H1 (cell line): Measurements from ENCODE around the gene MRGPRE. TPM values are rescaled to one million over a fixed set of nuclear protein-coding genes. Genes with fewer than 3 reads are reported as not detected.
A peak's percentile ranks its signal among the peaks of the same experiment; 100 is the strongest.

Experiments
- CTCF ChIA-PET: fragments of 300-600 bp; sonication (Branson Sonifier 250); formaldehyde crosslinking; loops from one replicate; lab custom pipeline; 2021; ENCODE audit not compliant: partially characterized antibody; lab: Charles Lee
- POLR2A ChIA-PET: fragments of 300-600 bp; sonication (Branson Sonifier 250); formaldehyde crosslinking; loops from one replicate; lab custom pipeline; 2021; ENCODE audit warnings: inconsistent platforms; ENCODE audit not compliant: partially characterized antibody; lab: Charles Lee
- DNase-seq, 2 experiments: peaks; one replicate each; pipeline versions ENCODE4 v3.0.0 to v3.0.0-alpha.2; 2010 to 2022; ENCODE audit warnings: low spot score in 2 of 2, low read depth in 1 of 2, mixed read lengths in 1 of 2
- FAIRE-seq: peaks from 2 replicates; lab custom pipeline; 2011; peaks lifted over from hg19 to GRCh38; lab: Jason Lieb, UNC
- H2AFZ ChIP-seq: 2 replicates; pipeline ENCODE4 v1.8.1; 2012; ENCODE audit warnings: low read length, inconsistent platforms
- H2AK5ac ChIP-seq: 2 replicates; pipeline ENCODE4 v1.6.1; 2013; ENCODE audit warnings: low read depth, low read length
- H2BK120ac ChIP-seq: replicated peaks from 2 replicates; pipeline ENCODE3; 2013; ENCODE audit warnings: low read depth, low read length, inconsistent platforms
- H2BK12ac ChIP-seq: 2 replicates; pipeline ENCODE4 v1.6.1; 2013; ENCODE audit warnings: low read depth, low read length
- H2BK15ac ChIP-seq: 2 replicates; pipeline ENCODE4 v1.6.1; 2013; ENCODE audit warnings: low read length
- H2BK20ac ChIP-seq: 2 replicates; pipeline ENCODE4 v1.6.1; 2013; ENCODE audit warnings: low read length
- H2BK5ac ChIP-seq: 2 replicates; pipeline ENCODE4 v1.6.1; 2013; ENCODE audit warnings: low read depth, low read length
- H3K14ac ChIP-seq: 2 replicates; pipeline ENCODE4 v1.6.1; 2013; ENCODE audit warnings: inconsistent platforms; ENCODE audit not compliant: insufficient read length
- H3K18ac ChIP-seq: 2 replicates; pipeline ENCODE4 v1.6.1; 2013; ENCODE audit warnings: low read length; ENCODE audit errors: extremely low read depth
- H3K23ac ChIP-seq: 2 replicates; pipeline ENCODE4 v1.6.1; 2013; ENCODE audit warnings: inconsistent platforms; ENCODE audit not compliant: insufficient read length
- H3K23me2 ChIP-seq: 2 replicates; pipeline ENCODE4 v1.6.1; 2013; ENCODE audit warnings: low read depth, low read length
- H3K27ac ChIP-seq: 2 replicates; pipeline ENCODE4 v1.6.1; 2011; ENCODE audit warnings: low read depth, low read length, inconsistent platforms
- H3K27me3 ChIP-seq, 4 experiments: replicated peaks in 1 of 4; 1 replicate in 1 of 4; 2 replicates in 3 of 4; pipeline versions ENCODE4 v1.6.1 to v1.8.1; 2011 to 2013; ENCODE audit warnings: low read length in 3 of 4, mild to moderate bottlenecking in 3 of 4, inconsistent platforms in 2 of 4, mixed read lengths in 2 of 4, moderate library complexity in 1 of 4; ENCODE audit not compliant: control insufficient read depth in 3 of 4, insufficient read depth in 3 of 4; ENCODE audit errors: extremely low read depth in 1 of 4
- H3K36me3 ChIP-seq, 4 experiments: 2 replicates each; pipeline versions ENCODE4 v1.6.1 to v1.8.1; 2011 to 2013; ENCODE audit warnings: mild to moderate bottlenecking in 4 of 4, low read length in 3 of 4, moderate library complexity in 2 of 4, control low read depth in 1 of 4, inconsistent platforms in 1 of 4; ENCODE audit not compliant: insufficient read depth in 4 of 4, control insufficient read depth in 2 of 4
- H3K4ac ChIP-seq: replicated peaks from 2 replicates; pipeline ENCODE3; 2013; ENCODE audit warnings: low read length, low read depth, mixed read lengths, inconsistent platforms; ENCODE audit not compliant: insufficient read length
- H3K4me1 ChIP-seq, 4 experiments: replicated peaks in 1 of 4; 1 replicate in 1 of 4; 2 replicates in 3 of 4; pipeline versions ENCODE4 v1.6.1 to v1.8.1; 2011 to 2013; ENCODE audit warnings: low read length in 3 of 4, inconsistent platforms in 2 of 4, mixed read lengths in 1 of 4; ENCODE audit not compliant: insufficient read depth in 4 of 4, control insufficient read depth in 3 of 4
- H3K4me2 ChIP-seq, 2 experiments: 2 replicates each; pipeline versions ENCODE4 v1.6.1 to v1.8.1; 2011 to 2013; ENCODE audit warnings: low read depth in 2 of 2, low read length in 2 of 2, control low read depth in 1 of 2, inconsistent platforms in 1 of 2, mild to moderate bottlenecking in 1 of 2; ENCODE audit not compliant: insufficient read depth in 1 of 2
- H3K4me3 ChIP-seq, 4 experiments: fragments of 200-600, 300-600 bp in 1 of 4; sonication (generic), shearing (Covaris generic), sonication (Bioruptor Twin) in 1 of 4; 2 replicates each; pipeline versions ENCODE4 v1.5.1 to v1.8.1; 2011 to 2016; ENCODE audit warnings: low read length in 4 of 4, low read depth in 3 of 4, control low read depth in 2 of 4, inconsistent platforms in 2 of 4, mild to moderate bottlenecking in 2 of 4, mixed read lengths in 1 of 4, moderate library complexity in 1 of 4; ENCODE audit not compliant: insufficient read depth in 2 of 4; ENCODE audit errors: extremely low read depth in 1 of 4
- H3K56ac ChIP-seq: replicated peaks from 2 replicates; pipeline ENCODE3; 2013; ENCODE audit warnings: low read depth, mild to moderate bottlenecking, mixed read lengths, low read length, inconsistent platforms; ENCODE audit not compliant: insufficient read length
- H3K79me1 ChIP-seq: 2 replicates; pipeline ENCODE4 v1.6.1; 2013; ENCODE audit warnings: low read depth, low read length, control low read depth
- H3K79me2 ChIP-seq, 2 experiments: 2 replicates each; pipeline versions ENCODE4 v1.6.1 to v1.8.1; 2012 to 2013; ENCODE audit warnings: low read length in 2 of 2, mild to moderate bottlenecking in 2 of 2, inconsistent platforms in 1 of 2; ENCODE audit not compliant: insufficient read depth in 2 of 2, control insufficient read depth in 1 of 2
- H3K9ac ChIP-seq, 4 experiments: replicated peaks in 1 of 4; 1 replicate in 1 of 4; 2 replicates in 3 of 4; pipeline versions ENCODE4 v1.6.1 to v1.8.1; 2011 to 2013; ENCODE audit warnings: low read depth in 3 of 4, low read length in 3 of 4, control low read depth in 2 of 4, mild to moderate bottlenecking in 2 of 4, moderate library complexity in 2 of 4, inconsistent platforms in 1 of 4; ENCODE audit errors: extremely low read depth in 1 of 4
- H3K9me3 ChIP-seq, 2 experiments: 2 replicates each; pipeline versions ENCODE4 v1.6.1 to v1.8.1; 2012 to 2013; ENCODE audit warnings: mild to moderate bottlenecking in 2 of 2, moderate library complexity in 2 of 2, control low read depth in 1 of 2, inconsistent platforms in 1 of 2, low read depth in 1 of 2, low read length in 1 of 2, mixed read lengths in 1 of 2; ENCODE audit not compliant: insufficient read depth in 2 of 2
- H4K20me1 ChIP-seq, 2 experiments: replicated peaks in 1 of 2; 2 replicates each; pipeline versions ENCODE3 to v1.8.1; 2011 to 2013; ENCODE audit warnings: inconsistent platforms in 2 of 2, low read length in 2 of 2, mild to moderate bottlenecking in 1 of 2; ENCODE audit not compliant: insufficient read depth in 2 of 2, control insufficient read depth in 1 of 2
- H4K5ac ChIP-seq: 2 replicates; pipeline ENCODE4 v1.6.1; 2013; ENCODE audit warnings: low read length, low read depth, mixed read lengths, inconsistent platforms; ENCODE audit not compliant: insufficient read length
- H4K8ac ChIP-seq: 2 replicates; pipeline ENCODE4 v1.8.0; 2013; ENCODE audit warnings: mild to moderate bottlenecking, moderate library complexity, low read length, inconsistent platforms; ENCODE audit not compliant: insufficient read depth; ENCODE audit errors: extremely low read depth
- H4K91ac ChIP-seq: replicated peaks from 2 replicates; pipeline ENCODE3; 2013; ENCODE audit warnings: low read length, mixed read lengths, inconsistent platforms; ENCODE audit not compliant: insufficient read length
- CEBPB ChIP-seq: IDR thresholded peaks from 2 replicates; pipeline ENCODE4 v1.6.1; 2012; ENCODE audit warnings: low read depth, low read length
- MAFK ChIP-seq: IDR thresholded peaks from 2 replicates; pipeline ENCODE4 v1.6.1; 2012; ENCODE audit warnings: low read depth, mild to moderate bottlenecking, improper control_type of control experiment, low read length
- RXRA ChIP-seq: IDR thresholded peaks from 2 replicates; pipeline ENCODE4 v1.6.1; 2011; ENCODE audit warnings: low read depth, mild to moderate bottlenecking, low read length, moderate library complexity; ENCODE audit not compliant: insufficient read depth
- SP2 ChIP-seq: IDR thresholded peaks from 2 replicates; pipeline ENCODE4 v1.6.1; 2012; ENCODE audit warnings: mild to moderate bottlenecking, low read length, inconsistent platforms
- TCF12 ChIP-seq: IDR thresholded peaks from 2 replicates; pipeline ENCODE4 v1.6.1; 2011; ENCODE audit warnings: low read depth, mild to moderate bottlenecking, low read length
- WGBS, 2 experiments: shearing (Covaris generic) in 1 of 2; methylation state at CpG; one replicate each; pipeline versions ENCODE4 v1.1.6 to v1.1.7; 2013 to 2015; ENCODE audit warnings: low lambda C conversion rate in 2 of 2, mixed read lengths in 2 of 2, inconsistent platforms in 1 of 2, low coverage in 1 of 2, missing lambda C conversion rate in 1 of 2; ENCODE audit not compliant: insufficient replicate concordance in 2 of 2, insufficient coverage in 1 of 2, insufficient read length in 1 of 2; ENCODE audit errors: extremely low coverage in 1 of 2, missing lambda C conversion rate in 1 of 2; 5-methylcytosine and 5-hydroxymethylcytosine counted together
- polyA plus RNA-seq, 7 experiments: library from polyadenylated mRNA; depleted of rRNA in 3 of 7; stranded (reverse) in 5 of 7; unstranded in 2 of 7; fragments of >200 nt in 5 of 7; fragments of 200-250 nt in 2 of 7; gene quantifications; 1 replicate in 5 of 7; 2 replicates in 1 of 7; 4 replicates in 1 of 7; pipeline versions ENCODE4 v1.2.1 to v1.2.3, GENCODE V29; 2011 to 2013; ENCODE audit warnings: missing spikeins in 2 of 7, mixed read lengths in 2 of 7
- total RNA-seq: library from RNA; stranded (reverse); fragmentation: NEBNext Ultra II Directional; extraction: Animal tissue kit (Norgen Biotek cat#: 25700); gene quantifications from 2 replicates; pipeline ENCODE4 v1.2.1, GENCODE V29; 2021

The MRGPRE gene
- total and polyA plus RNA-seq, 2 of the 8 experiments (the other 6 are each of a cell fraction or from before 2014, with no cell fraction given) = not detected

GRCh38 chr11:3196161-3197043 lies 35.8 kb downstream of the MRGPRE start:
- Histone ChIP-seq H3K23ac (no peak overlapping the region), H3K9ac (no peak overlapping the region), H3K36me3 (no peaks in the 10 kb centered on the region), H4K91ac (no peak overlapping the region), H3K79me1 (peaks cover 3% of the 10 kb centered on the region; the same call in 1 of the 2 replicates), H3K56ac (no peak overlapping the region), H4K20me1 (no peaks in the 10 kb centered on the region), H2AK5ac (0 out of 2 replicates have a peak overlapping the region, but pooled peaks have one; percentile 53), H4K8ac (no peak overlapping the region), H3K14ac (no peak overlapping the region), H2BK15ac (peak overlapping the region; percentile 81), H2BK12ac (0 out of 2 replicates have a peak overlapping the region, but pooled peaks have one; percentile 60), H3K23me2 (no peaks in the 10 kb centered on the region), H3K79me2 (no peaks in the 10 kb centered on the region), H2BK5ac (0 out of 2 replicates have a peak overlapping the region, but pooled peaks have one; percentile 35), H3K4ac (peak overlapping the region; percentile 25), H3K4me1 (peaks cover 0 to 9% (median 3%) of the 10 kb centered on the region in 4 experiments; a peak in 4 of 7 replicates), H2BK20ac (no peak overlapping the region), H2AFZ (no peak overlapping the region), H4K5ac (no peak overlapping the region), H3K9me3 (no peaks in the 10 kb centered on the region), H2BK120ac (no peak overlapping the region), H3K27ac (no peak overlapping the region), H3K4me2 (no peak overlapping the region), H3K27me3 (no peaks in the 10 kb centered on the region; a peak in 2 of 7 replicates), H3K4me3 (no peak overlapping the region), H3K18ac (no peak overlapping the region)
- peak in 1 of 2 experiments; percentile 48 for DNase-seq
- TF ChIP-seq TCF12 = no peak
- no peak for TF ChIP-seq MAFK
- no peak for TF ChIP-seq RXRA
- no peak for TF ChIP-seq SP2
- TF ChIP-seq CEBPB = no peak
- WGBS, 2 experiments = 86% methylated on average over 19 of the region's 23 CpGs; no CpG with 5 or more reads in 1 of the 2 experiments
- FAIRE-seq = no peak
- CTCF ChIA-PET = interaction anchor here (0.6 to 12.0 kb wide), 13 partner anchors 7 to 111 kb away, joined by 3 to 99 read pairs (median 4); no protein-coding TSS in a partner anchor
- POLR2A ChIA-PET = interaction anchor here (0.6 to 1.5 kb wide), 3 partner anchors 9 to 28 kb away, joined by 3 read pairs; no protein-coding TSS in a partner anchor
